NCI-H2107 (cell line): ENCODE results near the gene TEAD1.

Experiments used
- DNase-seq: peaks from one replicate; lab custom pipeline; 2025; lab: John Stamatoyannopoulos, UW

TEAD1 gene

DNA sequence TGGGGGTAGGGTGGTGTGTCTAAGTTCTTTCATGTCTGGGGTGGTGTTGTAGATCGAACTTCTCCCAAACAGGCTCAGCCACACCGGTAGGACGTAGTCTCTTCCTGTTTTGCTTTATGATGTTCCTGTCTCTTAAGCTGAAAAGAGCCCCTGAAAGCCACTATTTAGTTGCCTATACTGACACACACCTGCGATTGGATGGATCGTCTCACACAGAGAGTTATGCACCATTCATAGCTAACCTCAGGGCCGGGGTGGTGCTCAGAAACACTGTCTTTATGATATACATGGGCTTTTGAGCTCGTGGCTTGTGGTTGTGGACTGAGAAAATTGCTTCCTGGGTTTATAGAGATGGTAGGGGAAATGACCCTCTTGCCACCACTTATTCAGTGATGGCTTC lies 137.6 kb downstream of the TEAD1 start:
- DNase-seq = no peak

DNA sequence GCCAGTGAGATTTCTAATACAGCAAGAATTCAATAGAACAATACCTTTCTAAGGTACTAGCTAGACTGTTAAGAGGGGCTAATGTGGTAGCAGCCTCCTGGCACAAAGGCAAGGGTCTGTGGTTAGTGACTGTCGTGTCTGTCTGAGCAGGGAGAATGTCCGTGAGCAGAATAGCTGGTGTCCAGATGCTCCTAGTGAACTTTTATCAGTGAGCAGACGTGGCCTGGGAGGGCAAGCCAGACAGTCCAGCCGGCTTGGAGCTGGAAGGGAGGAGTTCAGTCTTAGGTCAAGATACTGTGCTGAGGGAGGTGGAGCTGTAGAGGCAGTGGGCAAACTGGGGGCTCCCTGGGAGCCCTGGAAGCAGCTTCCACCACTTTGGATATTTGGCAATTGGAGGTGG lies 138.6 kb downstream of the TEAD1 start:
- no peak for DNase-seq

DNA sequence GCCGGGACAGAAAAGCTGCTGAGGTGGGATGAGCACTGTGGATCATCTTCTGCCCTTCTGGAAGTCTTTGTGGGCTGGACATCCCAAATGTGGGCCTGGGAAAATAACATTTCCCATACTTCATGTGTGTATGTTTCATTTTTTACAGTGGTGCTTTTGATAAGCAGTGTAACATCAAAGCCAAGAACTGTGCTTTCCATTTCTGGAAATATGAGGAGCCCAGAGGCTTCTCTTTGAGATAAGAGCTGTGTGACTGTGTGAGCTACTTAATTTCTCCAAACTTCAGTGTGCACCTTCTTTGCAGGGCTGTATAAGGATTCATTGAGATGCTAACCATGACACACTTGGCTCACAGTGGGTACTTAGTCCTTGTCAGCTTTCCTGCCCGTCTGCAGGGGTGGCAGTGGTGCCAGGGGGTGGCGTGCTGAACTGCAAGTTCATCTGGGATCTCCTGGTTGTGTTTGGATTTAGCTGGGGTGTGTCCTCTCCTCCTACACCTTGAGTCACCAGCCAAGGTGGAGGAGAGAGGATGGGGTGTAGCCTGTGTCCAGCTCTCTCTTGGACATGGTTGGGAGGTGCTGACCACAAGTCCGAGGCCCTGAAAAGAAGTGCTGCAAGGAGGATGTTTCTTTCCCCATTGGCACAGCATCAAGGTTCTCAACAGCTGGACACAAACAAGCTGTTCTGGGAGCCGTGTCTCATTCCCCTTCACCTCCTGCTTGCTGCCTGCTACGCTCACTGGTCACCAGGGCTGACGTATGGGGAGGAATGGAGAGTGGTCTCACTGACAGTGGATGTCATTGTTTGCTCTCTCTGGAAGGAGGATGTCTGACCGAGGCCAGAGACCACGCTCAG lies 139.4 kb downstream of the TEAD1 start:
- DNase-seq = no peak

DNA sequence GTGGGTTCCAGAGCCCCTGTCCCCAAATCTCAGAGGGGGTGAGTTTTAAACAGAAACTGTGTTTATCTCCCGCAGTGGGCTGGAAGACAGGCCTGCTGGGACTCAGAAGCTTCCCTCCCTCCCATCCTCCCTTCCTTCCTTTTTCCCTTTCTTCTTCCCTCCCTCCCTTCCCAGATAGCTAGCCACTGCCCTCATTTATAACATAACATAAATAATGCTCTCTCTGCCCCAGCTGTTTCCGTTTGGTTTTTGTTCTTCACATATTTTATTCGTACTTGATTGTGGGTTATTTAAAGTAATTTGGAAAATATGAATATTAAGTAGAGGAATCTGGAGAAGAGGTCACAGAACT lies 140.9 kb downstream of the TEAD1 start:
- DNase-seq = no peak

DNA sequence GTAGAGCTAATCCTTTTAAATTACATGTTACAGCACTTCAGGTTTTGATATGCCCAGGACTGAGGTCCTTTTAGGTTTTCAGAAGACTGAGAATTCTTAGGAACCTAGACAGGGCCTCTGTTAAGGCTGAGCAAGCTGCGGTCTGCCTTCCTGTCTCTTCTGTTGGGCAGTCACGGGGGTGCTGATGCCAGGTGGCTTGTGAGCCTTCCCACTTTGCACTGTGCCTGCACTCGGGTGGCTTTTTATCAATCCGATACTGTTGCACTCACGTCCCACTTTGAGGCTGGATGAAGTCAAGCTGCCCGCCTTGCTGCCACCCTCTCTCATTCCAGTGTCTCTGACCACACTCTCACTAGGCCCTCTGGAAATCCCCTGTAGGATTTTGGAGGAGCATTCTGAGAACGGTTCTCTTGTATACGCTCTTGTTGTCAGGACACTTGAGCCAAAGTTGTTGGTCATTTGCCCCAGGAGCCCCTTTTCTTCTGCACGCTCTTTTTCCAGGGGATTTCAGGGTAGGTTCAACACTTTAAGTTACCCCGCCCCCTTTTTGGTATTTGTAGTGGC lies 141.8 kb downstream of the TEAD1 start:
- DNase-seq = no peak

DNA sequence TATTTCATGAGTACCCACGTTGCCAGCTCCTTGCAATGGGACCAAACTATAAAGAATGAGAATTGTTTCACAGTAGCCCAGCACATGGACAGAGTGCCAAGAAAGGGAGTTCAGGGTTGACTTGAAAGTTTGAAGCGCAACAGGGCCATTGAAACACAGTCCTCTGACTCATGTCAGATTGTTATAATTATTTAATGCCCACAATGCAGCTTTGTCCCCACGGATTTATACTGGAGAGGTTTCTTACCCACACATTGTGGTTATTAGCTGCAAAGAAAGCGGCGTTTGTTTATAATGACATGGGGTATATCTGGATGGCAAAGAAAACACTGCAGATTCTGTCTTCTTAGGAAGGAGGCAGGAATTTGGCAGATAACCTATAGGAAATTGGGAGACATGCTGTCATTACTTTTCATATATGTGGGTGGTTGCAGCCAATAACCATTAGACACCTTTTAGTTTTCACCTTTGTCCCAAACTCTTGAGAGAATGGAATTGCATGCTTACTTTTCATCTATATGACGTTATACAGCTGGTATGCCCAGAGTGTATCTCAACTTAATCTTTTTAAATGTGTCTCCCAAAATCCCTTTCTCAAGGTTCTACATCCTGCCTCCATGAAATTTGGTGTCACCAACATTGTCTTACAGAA lies 143.6 kb downstream of the TEAD1 start:
- no peak for DNase-seq

DNA sequence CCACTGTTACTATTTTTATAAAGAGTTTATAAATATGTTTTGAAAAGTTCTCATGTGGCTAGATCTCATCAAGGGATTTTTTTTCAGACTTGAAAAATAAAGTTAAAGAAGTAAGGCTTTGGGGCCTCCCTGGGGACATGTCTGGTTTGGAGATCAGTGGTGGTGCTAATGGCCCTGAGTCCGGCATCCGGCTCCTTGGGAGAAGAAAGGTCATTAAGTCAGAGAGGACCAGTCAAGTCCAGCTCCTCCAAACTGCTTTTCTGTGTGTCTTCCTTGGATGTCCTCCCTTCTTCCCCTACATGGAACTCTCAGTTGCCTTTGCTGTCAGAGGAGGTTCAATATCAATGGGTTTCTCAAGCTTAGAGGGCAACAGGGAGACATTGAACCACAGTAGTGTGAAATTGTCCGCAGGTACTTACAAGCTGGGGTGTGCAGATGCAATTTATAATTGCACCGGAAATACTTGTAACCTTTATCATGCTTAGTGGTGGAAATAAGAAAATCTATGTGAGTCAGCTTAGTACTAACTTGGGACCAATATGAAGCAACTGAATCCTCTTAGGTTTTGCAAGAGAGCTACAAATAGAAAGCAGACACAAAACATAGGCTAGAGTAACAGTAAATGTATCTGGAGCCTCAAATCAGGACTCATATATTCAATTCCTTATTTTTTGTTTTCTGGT lies 144.3 kb downstream of the TEAD1 start:
- no peak for DNase-seq

DNA sequence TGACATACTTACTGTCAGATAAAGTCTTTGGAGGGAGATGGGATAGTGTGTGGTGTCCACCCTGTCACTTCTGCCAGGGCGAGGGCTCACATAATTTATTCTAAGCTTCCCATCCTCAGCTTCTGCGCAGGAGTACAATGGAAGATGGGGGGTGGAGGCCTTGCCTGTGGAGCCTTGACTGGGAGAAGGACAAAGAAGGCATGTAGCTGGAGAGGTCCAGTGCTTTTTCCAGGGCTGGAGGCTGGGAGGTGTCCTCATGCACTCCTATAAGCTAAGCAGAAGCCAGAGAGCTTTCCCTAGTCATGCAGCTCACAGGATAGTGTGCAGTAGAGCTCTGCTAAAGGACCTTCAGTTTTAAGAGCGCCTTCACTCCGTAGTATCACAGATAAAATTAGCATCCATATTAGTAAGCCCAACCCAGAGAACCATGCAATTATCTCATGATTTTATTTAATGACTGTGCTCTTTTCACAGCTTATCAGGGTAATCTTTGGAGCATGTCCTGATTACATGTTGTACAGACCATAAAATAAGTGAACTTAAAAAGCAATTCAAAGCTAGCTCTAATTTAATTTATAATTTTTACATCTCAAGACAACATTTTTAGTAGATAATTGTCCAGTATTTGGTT lies 148.3 kb downstream of the TEAD1 start:
- no peak for DNase-seq

DNA sequence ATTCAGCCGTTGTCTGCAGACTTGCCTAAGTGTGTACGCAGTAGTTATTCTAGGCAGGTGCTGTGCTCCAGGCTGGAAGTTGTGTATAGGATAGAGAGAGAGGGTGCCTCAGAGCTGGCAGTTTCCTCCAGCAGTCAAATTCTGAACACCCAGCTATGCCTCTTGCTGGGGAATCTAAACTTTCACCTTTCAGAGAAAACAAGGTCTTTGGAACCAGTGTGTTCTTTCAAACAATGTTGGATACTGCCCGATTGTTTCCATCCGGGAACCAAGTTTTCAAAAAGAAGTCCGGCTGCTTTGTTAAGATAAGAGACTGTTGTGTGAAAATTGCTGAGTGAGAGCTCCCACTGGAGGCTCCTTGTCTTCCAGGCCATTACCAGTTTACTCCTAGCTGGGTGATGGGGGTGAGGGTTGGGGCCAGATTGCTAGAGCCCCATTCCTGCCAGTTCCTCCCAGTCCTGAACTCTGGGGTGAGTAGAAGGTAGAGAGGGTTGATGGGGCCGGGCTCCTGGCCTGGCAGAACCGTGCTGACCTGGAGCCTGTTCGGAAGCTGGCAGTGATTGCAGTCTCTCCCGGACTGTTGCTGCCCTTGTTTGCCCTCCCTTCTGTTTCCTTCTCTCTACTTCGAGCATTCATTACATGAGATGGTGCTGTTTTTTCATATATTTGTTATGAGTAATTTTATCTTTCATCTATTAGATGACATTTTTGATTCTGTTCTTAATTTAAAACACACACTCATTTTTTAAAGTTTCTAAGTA lies 150.2 kb downstream of the TEAD1 start:
- DNase-seq = no peak

DNA sequence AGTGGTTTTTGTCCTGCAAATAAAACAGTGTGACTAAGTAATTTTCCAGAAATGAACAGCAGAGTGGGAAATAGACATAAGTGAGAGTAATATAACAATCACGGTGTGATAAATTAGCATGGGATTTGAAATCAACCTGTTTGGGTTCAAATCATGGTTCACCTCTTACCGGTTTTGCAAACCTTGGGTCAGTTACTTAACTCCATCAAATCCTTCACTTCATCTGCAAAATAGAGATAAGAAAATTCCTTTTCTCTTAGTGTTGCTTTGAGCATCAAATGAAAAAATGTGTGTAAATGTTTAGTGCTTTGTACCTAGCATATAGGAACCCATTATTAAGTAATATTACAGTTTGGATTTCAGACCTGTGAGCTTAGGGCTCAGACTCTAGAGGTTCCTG lies 152.2 kb downstream of the TEAD1 start:
- DNase-seq = no peak

DNA sequence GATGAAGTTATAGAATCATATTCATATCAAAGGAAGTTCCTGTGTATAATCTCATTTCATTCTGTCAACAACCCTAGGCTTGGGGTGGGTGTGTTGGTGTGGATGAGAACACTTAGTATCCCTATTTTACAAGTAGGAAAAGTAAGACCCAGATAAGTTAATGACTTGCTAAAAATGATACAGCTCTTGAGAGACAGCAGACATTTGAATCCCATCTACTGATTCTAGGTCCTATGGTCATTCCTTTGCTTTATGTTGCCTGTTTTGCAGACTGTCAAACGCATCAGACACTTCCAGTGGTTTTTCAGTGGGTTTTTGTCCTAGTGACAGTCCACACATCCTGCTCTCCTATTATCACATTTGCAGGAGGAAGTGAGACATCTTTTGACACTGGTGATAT lies 153.1 kb downstream of the TEAD1 start:
- DNase-seq = no peak

DNA sequence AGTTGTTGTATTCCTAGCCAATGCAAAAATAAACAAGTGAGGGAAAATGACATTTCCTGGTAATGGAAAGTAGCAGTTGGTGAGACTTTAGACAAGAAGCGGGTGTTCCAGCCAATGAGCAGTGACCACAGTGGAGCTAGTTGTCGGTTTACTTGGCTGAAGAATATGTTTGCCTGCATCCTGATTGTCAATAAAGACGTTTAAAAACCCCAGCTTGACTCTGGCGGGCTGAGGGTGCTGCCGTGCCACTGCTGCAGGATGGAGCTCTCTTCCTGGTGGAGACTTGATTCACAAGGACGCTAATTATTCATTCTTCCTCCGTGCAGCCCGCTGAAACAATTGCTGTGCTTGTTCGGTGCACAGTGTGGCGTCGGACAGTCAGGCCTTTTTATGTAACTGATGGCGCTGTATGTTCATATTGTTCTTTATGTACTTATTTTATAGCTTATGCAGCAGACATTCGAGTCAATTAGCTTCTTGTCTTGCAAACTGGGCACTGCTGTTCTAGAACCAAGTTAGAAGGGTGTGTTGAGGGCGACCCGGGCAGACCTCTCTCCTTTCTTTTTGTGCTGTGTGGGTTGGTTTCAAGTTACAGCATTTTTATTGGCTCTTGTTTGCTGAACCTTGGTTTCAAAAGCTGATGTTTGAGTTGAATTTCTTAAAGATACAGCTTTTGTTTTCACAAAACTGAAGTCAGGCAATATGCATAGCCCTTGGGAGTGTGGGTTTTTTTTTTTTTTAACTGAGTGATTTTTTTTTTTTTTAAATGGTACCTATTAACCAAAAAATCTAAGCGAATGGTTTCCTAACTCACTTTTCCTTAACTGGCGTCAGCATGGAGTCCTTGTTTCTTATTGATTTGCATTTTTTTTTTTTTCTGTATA lies 153.9 kb downstream of the TEAD1 start:
- DNase-seq = peak; percentile 51

DNA sequence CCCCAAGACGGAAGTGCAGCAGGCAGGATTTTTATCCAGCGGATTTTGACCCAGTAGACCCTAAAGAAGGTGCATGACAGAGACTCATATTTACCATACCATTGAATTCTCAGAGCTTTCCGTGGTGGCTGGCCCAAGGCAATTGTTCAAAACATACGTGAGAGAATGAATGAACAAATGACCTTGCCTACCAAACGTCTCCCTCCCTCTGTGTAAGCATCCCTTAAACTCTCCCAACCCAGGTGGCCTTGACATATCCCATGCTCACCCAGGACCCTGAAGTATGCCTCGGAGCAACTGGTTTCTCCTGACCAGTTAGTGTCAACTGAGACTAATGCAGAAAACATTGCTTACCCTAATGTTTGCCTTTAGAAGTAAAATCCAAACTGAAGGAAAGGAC lies 154.9 kb downstream of the TEAD1 start:
- no peak for DNase-seq

DNA sequence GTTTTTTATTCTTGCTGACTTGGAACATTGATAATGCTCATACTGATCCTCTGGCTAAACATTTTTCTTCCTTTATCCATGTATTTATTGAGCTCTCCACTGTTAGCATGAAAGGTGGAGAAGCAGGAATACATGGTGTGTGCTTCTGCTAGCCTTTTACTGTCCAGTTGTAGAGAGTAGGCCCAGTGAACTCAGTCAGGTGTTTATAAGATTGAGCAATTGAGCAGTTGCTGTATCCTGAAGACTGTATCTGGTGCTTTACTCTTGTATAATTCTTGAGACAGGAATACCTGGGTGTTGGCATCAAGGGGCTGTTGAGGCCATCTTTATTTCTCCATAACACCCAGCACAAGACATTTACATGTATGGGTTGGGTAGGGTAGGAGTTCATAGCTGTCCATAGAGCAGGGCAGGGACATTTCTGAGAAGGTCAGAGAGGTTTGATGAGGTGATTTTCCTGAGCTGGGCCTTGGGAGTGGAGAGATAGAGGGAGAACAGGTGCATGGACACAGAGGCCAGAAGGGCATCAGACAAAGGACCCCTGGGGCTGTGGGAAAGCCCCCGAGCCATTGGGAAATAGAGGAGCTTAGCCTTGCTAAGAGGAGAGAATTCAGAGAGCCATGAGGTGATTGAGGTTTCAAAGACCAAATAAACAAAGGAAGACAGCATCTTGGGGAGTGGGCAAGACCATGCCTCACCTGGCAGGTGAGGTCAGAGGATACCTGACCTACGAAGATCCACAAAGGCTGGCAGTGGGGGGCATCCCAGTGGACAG lies 155.5 kb downstream of the TEAD1 start:
- DNase-seq = no peak

DNA sequence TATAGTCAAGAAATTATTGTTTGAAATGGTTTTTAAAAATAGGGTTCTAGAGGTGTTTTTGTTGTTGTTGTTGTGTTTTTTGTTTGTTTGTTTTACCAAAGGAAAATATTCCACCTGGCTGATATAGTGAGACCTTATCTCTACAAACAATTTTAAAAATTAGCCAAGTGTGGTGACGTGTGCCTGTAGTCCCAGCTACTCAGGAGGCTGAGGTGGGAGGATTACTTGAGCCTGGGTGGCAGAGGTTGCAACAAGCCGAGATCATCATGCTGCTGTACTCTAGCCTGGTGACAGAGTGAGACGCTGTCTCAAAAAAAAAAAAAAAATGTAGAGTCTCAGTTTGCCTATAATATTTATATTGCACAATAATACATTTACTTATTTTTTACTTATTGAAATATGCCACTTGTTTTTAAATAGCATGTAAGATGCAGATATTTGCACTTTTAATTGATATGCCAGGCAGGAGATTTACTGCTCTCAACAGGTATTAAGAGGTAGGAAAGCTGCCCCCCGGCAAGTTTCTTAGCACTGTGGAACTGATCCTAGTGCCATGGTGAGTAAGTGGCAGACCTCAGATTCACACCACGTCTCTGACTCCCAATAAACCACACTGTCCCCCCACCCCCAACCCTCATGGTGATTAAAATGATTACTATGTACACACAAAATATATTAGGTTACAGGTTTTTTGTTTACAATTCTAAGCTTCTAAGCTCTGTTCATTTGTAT lies 157.4 kb downstream of the TEAD1 start:
- no peak for DNase-seq

DNA sequence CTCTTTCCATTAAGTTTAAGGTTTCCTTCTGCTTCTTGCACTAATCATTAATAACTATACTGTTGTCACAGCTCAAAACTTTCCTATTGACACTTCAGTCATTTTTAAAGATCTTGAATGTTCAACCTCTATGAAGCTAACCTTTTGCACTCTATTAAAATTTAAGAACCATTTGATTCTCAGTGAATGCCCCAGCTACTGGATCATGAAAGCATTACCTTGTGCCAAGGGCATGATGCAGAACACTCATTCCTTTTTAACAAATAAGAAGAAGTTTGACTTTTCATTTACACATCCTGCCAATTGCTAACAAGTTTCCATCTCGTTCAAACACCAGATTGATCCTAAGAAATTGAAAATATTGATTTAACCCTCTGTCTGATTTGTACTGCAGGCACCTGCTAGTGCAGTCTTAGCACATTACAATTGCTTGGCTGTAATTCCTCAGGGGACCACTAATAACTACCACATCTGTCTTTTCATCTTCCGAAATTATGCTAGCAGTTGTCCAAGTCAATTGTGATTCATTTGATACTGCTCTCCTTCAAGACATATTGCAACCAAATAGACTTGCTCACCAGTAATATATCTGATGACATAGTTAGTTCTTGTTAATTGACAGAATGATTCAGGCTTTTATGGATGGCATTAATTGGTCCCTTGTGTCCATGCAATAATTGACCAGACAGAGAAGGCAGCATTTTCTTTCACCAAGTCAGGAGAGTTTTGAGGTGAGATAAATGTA lies 158.4 kb downstream of the TEAD1 start:
- DNase-seq = no peak

DNA sequence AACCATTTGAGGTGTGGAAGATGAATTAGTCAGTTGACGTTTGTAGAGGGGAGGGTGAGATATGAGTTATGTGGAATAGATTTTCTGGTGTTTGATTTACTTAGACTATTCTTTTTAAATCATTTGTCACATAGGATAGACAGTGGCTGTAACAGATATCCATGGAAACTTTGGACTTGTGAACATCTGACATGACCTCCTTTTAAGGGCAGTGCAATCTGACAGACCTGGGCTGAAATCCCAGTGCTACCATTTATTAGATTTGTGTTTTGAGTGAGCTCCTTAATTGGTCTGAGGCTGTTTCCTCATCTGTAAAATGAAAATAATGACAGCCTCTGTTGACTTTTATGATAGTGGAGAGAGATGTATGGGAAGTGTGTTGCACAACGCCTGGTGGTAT lies 159.9 kb downstream of the TEAD1 start:
- no peak for DNase-seq

DNA sequence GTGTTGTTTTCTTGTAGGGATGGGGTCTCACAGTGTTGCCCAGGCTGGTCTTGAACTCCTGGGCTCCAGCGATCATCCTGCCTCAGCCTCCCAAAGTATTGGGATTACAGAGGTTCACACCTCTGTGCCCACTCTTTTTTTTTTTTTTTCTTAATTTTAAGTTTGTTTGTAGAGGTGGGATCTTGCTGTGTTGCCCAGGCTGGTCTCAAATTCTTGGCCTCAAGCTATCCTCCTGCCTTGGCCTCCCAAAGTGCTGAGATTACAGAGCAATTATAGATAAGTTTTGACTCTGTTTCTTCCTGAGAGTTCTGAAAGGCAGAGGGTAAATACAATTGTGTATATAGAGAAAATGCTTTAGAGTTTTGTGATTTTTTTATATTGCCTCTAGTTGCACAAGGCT lies 160.4 kb downstream of the TEAD1 start:
- no peak for DNase-seq
